Sigmoid colon (tissue), 4 donors: ENCODE data around the gene BCL2A1.

Source experiments
- CTCF ChIP-seq, 4 experiments: fragments of 450-650 bp in 3 of 4; fragments of 200-600 bp in 1 of 4; IDR thresholded peaks; one replicate each; pipeline ENCODE4 v1.5.1; 2016 to 2019; ENCODE audit warnings: antibody characterized with exemption in 4 of 4, mild to moderate bottlenecking in 3 of 4, moderate library complexity in 2 of 4
- EP300 ChIP-seq, 4 donors: sonication (generic); formaldehyde crosslinking; IDR thresholded peaks; one replicate each; pipeline ENCODE4 v1.6.1; 2017; ENCODE audit warnings: antibody characterized with exemption in 4 of 4
- POLR2A ChIP-seq, 2 donors: fragments of 450-650 bp; IDR thresholded peaks; one replicate each; pipeline ENCODE4 v1.6.1; 2016; ENCODE audit warnings: antibody characterized with exemption in 2 of 2, mild to moderate bottlenecking in 2 of 2, moderate library complexity in 2 of 2
- POLR2AphosphoS5 ChIP-seq, 4 donors: sonication (generic); formaldehyde crosslinking; IDR thresholded peaks; one replicate each; pipeline ENCODE4 v1.6.1; 2017; ENCODE audit warnings: antibody characterized with exemption in 4 of 4

- TF ChIP-seq POLR2A (IDR thresholded peaks at IDR 0.05) (no peak), CTCF (IDR thresholded peaks at IDR 0.05) (no peak), POLR2AphosphoS5 (IDR thresholded peaks at IDR 0.05) (no peak), EP300 (IDR thresholded peaks at IDR 0.05) (no peak)
Measured at GRCh38 chr15:80002267-80002666, 31.3 kb upstream of the BCL2A1 start.
